Measurements from ENCODE around the gene ENKUR. TPM values are rescaled to one million over a fixed set of nuclear protein-coding genes. Genes with fewer than 3 reads are reported as not detected.

The ENKUR gene
- total and polyA plus RNA-seq, 10 of the 15 experiments (the other 5 are each of a cell fraction or from before 2014, with no cell fraction given): 0.01 to 0.19 (median 0.11) TPM; not detected in 6

DNA sequence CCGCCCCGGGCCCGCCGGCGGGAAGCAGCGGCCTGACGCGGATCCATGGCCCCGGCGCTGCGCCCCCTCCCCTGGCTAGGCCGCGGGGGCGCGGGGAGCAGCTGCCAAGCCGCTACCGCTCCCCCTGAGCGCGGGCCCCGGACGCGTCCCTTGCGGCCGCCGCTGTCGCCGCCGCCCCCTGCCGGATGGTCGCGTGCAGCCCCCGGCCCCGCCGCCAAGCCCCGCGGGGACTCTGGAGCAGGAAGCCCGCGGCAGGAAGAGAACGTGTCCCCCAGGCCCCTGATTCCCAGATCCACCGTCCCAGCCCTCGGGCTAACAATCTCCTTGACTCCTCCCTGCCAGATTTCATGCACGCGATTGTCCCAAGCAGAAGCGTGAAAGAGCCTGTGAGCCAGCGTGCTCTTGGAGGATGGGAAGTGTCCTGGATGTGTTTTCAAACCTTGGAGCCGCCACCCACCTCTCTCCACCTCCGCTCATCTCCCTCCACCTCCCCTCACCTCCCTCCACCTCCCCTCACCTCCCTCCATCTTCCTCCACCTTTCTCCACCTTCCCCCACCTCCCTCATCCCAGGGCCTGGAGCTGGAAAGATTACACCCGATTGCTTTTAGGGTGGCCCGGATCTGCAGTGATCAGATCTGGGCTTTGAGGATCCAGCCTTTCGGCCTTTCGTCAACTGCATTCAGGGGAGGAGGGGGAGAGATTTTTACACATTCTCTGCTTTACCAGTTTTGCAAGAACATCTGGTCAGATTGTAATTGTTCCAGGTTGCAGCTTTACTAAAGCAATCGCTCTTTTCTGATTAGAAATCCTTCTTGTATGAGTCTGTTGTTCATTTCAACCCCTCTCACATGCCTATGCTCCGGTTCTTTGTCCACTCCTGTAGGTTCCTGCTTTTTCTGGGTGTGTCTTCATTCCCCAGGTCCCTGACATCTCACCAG is 63.0 kb downstream of the ENKUR start (continued):
- TF ChIP-seq NFYB (IDR thresholded peaks at IDR 0.05; ENCODE audit: insufficient read depth, low read depth, low read length) (no peak), JUNB (IDR thresholded peaks at IDR 0.05) (no peak), TCF12 (IDR thresholded peaks at IDR 0.05; ENCODE audit: low read depth, low read length) (0 out of 2 replicates have a peak, but pooled peaks have one; percentile 3), NBN (IDR thresholded peaks at IDR 0.05) (no peak; the same call in 1 of the 2 replicates), CBX5 (IDR thresholded peaks at IDR 0.05; ENCODE audit: low read depth) (no peak), SPI1 (IDR thresholded peaks at IDR 0.05; ENCODE audit: borderline replicate concordance, insufficient read depth, low read depth, low read length) (no peak), BACH1 (IDR thresholded peaks at IDR 0.05; ENCODE audit: borderline replicate concordance) (peak; percentile 64), JUND (IDR thresholded peaks at IDR 0.05; ENCODE audit: low read depth, low read length) (no peak), SUPT20H (IDR thresholded peaks at IDR 0.05; ENCODE audit: borderline replicate concordance, control insufficient read depth, low read depth, low read length) (no peak), SMC3 (IDR thresholded peaks at IDR 0.05; ENCODE audit: borderline replicate concordance, low read length) (peak; percentile 33; the same call in 1 of the 2 replicates)
- TF ChIP-seq, protein P1, sequence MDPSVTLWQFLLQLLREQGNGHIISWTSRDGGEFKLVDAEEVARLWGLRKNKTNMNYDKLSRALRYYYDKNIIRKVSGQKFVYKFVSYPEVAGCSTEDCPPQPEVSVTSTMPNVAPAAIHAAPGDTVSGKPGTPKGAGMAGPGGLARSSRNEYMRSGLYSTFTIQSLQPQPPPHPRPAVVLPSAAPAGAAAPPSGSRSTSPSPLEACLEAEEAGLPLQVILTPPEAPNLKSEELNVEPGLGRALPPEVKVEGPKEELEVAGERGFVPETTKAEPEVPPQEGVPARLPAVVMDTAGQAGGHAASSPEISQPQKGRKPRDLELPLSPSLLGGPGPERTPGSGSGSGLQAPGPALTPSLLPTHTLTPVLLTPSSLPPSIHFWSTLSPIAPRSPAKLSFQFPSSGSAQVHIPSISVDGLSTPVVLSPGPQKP (IDR thresholded peaks at IDR 0.05; ENCODE audit: low read depth, low read length): no peak
- TF ChIP-seq, protein P2, sequence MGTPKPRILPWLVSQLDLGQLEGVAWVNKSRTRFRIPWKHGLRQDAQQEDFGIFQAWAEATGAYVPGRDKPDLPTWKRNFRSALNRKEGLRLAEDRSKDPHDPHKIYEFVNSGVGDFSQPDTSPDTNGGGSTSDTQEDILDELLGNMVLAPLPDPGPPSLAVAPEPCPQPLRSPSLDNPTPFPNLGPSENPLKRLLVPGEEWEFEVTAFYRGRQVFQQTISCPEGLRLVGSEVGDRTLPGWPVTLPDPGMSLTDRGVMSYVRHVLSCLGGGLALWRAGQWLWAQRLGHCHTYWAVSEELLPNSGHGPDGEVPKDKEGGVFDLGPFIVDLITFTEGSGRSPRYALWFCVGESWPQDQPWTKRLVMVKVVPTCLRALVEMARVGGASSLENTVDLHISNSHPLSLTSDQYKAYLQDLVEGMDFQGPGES (IDR thresholded peaks at IDR 0.05): no peak
- TF ChIP-seq, protein P3, sequence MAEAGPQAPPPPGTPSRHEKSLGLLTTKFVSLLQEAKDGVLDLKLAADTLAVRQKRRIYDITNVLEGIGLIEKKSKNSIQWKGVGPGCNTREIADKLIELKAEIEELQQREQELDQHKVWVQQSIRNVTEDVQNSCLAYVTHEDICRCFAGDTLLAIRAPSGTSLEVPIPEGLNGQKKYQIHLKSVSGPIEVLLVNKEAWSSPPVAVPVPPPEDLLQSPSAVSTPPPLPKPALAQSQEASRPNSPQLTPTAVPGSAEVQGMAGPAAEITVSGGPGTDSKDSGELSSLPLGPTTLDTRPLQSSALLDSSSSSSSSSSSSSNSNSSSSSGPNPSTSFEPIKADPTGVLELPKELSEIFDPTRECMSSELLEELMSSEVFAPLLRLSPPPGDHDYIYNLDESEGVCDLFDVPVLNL (IDR thresholded peaks at IDR 0.05; ENCODE audit: low read depth, low read length): no peak
- TF ChIP-seq, protein P4, sequence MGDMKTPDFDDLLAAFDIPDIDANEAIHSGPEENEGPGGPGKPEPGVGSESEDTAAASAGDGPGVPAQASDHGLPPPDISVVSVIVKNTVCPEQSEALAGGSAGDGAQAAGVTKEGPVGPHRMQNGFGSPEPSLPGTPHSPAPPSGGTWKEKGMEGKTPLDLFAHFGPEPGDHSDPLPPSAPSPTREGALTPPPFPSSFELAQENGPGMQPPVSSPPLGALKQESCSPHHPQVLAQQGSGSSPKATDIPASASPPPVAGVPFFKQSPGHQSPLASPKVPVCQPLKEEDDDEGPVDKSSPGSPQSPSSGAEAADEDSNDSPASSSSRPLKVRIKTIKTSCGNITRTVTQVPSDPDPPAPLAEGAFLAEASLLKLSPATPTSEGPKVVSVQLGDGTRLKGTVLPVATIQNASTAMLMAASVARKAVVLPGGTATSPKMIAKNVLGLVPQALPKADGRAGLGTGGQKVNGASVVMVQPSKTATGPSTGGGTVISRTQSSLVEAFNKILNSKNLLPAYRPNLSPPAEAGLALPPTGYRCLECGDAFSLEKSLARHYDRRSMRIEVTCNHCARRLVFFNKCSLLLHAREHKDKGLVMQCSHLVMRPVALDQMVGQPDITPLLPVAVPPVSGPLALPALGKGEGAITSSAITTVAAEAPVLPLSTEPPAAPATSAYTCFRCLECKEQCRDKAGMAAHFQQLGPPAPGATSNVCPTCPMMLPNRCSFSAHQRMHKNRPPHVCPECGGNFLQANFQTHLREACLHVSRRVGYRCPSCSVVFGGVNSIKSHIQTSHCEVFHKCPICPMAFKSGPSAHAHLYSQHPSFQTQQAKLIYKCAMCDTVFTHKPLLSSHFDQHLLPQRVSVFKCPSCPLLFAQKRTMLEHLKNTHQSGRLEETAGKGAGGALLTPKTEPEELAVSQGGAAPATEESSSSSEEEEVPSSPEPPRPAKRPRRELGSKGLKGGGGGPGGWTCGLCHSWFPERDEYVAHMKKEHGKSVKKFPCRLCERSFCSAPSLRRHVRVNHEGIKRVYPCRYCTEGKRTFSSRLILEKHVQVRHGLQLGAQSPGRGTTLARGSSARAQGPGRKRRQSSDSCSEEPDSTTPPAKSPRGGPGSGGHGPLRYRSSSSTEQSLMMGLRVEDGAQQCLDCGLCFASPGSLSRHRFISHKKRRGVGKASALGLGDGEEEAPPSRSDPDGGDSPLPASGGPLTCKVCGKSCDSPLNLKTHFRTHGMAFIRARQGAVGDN (IDR thresholded peaks at IDR 0.05): peak; percentile 47
- TF ChIP-seq, protein P5, sequence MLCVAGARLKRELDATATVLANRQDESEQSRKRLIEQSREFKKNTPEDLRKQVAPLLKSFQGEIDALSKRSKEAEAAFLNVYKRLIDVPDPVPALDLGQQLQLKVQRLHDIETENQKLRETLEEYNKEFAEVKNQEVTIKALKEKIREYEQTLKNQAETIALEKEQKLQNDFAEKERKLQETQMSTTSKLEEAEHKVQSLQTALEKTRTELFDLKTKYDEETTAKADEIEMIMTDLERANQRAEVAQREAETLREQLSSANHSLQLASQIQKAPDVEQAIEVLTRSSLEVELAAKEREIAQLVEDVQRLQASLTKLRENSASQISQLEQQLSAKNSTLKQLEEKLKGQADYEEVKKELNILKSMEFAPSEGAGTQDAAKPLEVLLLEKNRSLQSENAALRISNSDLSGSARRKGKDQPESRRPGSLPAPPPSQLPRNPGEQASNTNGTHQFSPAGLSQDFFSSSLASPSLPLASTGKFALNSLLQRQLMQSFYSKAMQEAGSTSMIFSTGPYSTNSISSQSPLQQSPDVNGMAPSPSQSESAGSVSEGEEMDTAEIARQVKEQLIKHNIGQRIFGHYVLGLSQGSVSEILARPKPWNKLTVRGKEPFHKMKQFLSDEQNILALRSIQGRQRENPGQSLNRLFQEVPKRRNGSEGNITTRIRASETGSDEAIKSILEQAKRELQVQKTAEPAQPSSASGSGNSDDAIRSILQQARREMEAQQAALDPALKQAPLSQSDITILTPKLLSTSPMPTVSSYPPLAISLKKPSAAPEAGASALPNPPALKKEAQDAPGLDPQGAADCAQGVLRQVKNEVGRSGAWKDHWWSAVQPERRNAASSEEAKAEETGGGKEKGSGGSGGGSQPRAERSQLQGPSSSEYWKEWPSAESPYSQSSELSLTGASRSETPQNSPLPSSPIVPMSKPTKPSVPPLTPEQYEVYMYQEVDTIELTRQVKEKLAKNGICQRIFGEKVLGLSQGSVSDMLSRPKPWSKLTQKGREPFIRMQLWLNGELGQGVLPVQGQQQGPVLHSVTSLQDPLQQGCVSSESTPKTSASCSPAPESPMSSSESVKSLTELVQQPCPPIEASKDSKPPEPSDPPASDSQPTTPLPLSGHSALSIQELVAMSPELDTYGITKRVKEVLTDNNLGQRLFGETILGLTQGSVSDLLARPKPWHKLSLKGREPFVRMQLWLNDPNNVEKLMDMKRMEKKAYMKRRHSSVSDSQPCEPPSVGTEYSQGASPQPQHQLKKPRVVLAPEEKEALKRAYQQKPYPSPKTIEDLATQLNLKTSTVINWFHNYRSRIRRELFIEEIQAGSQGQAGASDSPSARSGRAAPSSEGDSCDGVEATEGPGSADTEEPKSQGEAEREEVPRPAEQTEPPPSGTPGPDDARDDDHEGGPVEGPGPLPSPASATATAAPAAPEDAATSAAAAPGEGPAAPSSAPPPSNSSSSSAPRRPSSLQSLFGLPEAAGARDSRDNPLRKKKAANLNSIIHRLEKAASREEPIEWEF (IDR thresholded peaks at IDR 0.05; ENCODE audit: insufficient replicate concordance, low read depth, low read length): no peak
